Effector CD4-positive, alpha-beta T cell (primary cell): Measurements from ENCODE around the gene ACAA1.
"Not testable (repeated sequence)": the region's sequence is repeated elsewhere in the genome, so short reads cannot be mapped to it uniquely, and the experiment has no call there.

Experiments
- DNase-seq: peaks from one replicate; pipeline ENCODE4 v3.0.0-alpha.2; 2020
- total RNA-seq: gene quantifications from one replicate; lab custom pipeline; 2026; lab: John Stamatoyannopoulos, UW

The ACAA1 gene, protein sequence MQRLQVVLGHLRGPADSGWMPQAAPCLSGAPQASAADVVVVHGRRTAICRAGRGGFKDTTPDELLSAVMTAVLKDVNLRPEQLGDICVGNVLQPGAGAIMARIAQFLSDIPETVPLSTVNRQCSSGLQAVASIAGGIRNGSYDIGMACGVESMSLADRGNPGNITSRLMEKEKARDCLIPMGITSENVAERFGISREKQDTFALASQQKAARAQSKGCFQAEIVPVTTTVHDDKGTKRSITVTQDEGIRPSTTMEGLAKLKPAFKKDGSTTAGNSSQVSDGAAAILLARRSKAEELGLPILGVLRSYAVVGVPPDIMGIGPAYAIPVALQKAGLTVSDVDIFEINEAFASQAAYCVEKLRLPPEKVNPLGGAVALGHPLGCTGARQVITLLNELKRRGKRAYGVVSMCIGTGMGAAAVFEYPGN
- total RNA-seq: 43.9 reads per million, percentile 65 among the genes with 10 or more reads in this experiment

DNA sequence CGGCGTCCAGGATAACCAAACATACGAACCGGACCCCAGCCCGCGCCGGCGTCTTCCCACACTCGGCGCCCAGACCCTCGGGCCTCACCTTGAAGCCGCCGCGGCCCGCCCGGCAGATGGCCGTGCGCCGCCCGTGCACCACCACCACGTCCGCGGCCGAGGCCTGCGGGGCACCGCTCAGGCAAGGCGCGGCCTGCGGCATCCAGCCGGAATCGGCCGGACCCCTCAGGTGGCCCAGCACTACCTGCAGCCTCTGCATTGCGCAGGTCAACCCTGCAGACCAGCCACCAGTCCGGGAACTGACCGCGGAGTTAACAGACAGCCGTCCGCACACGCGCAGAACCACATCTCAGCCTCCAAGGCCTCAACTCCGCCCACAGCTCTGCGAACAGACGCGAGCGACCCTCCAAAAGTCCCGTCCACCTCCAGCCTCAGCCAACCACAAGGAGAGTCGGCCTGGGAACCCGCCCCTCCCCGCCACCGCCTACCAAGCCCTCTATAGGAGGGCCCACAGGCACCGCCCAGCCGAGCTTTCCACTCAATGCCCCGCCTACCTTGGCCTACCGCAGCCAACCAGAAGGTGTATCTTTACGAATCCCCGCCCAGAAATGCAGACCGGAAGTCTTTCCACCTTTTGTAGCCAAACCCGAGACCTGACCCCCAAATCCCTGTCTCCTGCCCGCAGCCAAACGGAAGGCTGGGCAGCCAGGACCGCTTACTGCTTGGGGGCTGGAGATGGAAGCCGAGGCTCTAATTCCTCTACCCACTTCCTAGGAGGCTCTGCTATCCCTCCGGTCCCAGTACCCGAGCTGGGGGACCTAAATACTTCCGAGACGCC lies at the start of gene ACAA1:
Gene ACAA1, minus strand, starts transcription at position 351 of the 838 bp plus-strand sequence. Its CDS starts 92 bp downstream, at position 259.
- peak; percentile 95 for DNase-seq

DNA sequence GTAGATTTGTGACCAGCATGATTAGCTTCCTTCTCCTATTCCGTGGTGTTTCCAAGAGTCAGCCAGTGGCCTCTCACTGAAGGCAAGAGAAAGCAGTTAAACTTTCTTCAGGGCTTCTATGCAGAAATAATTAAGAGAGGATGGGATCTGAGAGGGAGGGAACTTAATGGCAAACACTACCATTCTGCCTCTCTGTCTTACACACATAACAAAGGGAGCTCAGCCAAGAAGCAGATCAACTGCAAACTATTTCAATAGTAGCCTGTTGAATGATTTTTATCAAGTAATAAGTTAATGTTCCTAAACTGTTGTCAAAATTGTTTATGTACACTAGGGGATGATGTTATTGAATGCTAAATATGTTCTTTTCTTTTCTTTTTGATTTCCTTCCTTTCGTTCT lies 40.3 kb upstream of the ACAA1 start:
- DNase-seq: no peak

DNA sequence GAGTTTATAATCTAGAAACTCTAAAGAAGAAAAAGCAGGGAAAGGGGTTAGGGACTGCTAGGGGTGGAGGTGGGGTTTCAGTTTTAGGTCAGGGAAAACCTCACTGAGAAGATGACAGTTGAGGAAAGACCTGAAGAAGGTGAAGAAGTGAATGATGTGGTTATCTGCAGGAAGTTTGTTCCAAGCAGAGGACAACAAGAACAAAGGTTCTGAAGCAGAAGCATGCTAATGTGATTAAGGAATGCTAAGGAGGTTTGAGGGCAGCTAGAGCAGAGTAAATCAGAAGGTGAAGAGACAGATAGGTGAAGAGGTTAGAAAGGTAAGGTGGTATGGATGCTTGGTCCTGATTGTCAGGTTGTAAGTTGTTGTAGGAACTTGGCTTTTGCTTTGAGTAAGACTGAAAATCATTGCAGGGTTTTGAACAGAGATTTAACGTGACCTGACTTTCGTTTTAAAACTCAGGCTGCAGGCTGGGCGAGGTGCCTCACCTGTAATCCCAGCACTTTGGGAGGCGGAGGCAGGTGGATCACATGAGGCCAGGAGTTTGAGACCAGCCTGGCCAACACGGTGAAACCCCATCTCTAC lies 37.0 kb upstream of the ACAA1 start:
- DNase-seq: no peak

DNA sequence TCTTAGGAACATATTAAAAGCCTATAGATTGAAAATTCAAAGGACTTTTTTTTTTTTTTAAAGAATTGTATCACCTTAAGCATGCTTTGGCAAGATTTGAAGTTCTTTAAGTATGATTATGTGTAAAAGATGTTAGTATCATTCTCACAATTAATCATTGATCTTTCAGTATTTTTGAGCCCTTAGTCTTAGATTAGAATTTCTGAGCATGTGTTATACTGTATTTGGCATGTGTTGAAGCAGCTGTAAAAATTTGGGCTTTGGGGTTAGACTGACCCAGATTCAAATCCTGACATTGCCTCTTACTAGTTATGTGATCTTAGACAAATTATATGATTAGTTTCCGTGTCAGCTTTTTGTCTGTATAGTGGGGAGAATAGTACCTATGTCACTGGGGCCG lies 34.7 kb upstream of the ACAA1 start:
- DNase-seq: no peak

DNA sequence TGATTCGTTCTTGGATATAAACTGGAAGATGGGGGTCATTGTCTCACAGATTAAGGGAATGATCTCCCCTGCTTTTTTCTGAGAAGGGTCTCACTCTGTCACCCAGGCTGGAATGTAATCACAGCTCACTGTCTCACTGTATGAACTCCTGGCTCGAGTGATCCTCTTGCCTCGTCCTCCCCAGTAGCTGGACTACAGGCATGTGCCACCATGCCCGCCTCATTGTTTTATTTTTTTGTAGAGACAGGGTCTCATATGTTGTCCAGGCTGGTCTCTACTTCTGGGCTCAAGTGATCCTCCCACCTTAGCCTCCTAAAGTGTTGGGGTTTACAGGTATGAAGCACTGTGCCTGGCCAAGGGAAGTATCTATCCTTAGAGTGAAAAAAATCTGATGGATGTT lies 33.8 kb upstream of the ACAA1 start:
- DNase-seq: no peak

DNA sequence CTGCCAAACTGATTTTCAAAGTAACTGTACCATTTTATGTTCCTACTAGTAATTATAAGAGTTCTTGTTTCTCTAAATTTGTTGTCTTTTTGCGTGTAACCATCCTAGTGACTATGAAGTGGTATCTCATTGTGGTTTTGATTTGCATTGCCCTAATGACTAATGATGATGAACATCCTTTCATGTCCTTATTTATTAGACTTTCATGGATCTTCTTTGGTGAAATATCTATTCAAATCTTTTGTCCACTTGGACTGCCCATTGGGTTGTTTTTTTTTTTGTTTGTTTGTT lies 32.0 kb upstream of the ACAA1 start:
- no peak for DNase-seq

DNA sequence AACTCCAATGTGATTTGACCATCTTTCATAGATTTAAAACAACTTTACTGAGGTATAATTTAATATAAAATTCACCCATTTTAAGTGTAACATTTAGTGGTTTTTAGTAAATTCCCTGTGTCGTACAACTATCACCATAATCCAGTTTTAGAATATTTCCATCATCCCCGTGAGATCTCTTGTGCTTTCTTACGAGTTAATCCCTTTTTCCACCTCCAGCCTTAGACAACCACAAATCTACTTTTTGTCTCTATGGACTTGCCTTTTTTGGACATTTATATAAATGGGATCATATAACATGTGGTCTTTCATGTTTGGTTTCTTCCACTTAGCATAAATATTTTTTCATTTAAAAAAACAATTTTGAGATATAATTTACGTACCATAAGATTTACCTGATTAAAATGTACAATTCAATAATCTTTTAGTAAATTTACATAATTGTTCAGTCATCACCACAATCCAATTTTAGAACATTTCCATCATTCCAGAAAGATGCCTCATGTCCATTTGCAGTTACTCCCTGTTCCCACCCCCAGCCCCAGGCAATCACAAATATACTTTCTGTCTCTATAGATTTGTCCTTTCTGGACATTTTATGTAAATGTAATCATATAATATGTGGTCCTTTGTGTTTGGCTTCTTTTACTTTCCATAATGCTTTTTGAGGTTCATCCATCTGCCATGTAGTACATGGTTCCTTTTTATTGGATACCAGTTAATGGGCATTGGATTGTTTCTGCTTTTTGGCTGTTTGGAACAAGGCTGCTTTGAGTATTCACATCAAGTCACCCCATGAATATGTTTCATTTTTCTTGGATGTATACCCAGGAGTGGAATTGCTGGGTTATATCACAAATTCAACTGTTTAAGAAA lies 31.5 kb upstream of the ACAA1 start:
- no peak for DNase-seq

DNA sequence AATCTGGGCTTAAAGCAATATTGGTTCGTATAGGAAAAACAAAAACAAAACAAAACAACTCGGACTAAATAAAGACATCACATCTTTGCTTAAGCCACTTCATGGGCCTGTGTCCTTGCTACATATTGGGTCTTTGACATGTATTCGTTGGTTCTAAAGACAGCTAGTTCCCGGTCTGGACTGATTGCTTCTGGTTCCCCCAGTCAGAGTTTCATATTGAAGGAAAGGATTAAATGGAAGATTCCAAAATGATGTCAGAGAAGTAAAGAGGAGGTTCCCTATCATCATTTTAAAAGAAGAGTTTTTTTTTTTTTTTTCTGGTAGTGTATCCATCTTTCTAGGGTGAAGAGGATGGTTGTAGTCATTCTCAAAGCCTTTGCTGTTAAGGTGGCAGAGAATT lies 30.7 kb upstream of the ACAA1 start:
- DNase-seq: no peak

DNA sequence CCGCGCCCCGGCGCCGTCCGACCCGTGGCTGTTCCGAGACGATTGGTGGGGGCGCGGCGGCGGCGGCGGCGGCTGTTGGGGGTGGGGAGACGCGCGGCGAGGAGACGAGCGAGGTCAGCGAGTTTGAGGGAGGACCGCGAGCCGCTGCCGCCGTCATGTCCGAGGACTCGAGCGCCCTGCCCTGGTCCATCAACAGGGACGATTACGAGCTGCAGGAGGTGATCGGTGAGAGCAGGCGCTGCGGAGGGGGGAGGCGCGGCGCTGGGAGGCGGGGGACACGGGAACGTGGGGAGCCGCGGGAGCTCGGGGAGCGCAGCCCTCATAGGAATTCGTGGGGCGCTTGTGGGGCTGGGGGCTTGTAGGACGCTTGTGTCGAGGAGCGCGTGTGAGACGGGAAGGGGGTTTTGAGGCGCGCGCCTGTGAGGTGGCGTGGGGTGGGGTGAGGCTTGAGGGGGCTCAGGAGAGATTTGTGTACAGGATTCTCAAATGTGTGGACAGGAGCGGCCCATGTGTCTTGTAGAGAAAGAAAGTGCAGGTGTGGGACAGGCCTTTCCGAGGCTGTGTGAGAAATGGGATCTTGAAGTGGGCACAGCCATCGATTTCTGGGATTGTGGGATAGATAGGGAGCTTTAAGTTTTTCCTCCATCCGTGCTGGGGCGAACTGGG lies 28.9 kb upstream of the ACAA1 start:
- no peak for DNase-seq

DNA sequence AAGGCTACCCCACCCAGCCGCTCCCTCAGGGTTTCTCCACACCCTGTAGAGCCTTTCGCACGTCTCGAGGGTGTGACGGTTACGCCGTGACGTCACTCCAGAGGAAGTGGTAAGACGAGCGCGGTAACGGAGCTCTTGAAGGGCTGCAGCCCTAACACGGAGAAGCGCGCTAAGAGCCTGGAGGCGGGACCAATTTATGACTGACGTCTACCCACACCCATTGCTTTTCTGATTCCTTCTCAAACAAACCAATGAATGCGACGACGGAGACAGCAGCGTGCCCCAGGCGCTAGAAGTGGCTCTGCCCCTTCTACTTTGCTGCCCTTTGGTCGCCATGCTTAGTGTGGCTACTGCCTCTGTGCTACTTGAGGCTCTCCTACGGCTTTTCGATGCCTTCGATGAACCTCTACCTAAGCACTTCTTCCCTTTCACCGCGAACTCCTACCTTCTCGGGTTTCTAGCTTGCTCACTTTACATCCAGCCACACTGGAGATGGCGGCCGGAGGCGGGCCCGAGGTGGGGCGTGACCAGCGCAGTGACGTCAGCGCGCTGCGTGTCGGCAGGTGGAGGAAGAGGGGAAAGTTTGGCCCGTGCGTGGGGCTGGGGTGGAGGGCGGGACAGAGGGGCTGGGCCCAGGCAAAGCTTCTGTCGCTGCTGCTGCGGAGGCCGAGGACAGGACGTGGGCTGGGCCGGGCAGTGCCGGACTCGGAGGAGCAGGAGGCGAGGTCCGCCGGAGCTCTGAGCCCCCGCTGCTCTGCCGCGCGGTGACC lies 28.2 kb upstream of the ACAA1 start, which contains the start of gene OXSR1:
Gene OXSR1, plus strand, starts transcription at position 586 of the 770 bp plus-strand sequence. CDS start 340 bp downstream, outside the sequence.
- DNase-seq: peak; percentile 96

DNA sequence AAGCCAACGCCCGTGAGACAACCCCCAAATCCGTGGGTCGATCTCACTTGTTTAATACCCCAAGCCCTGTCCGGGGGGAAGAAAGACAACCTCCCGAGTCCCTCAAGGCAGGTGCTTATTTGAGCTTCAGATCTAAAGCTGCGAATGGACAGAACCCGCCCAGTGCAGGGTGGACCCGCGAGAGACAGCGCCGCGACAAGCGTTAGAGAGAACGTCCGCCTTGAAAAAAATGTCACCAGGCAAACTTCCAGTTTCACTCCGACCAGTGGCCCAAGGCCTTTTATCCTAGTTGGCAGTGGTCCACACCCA lies 27.7 kb upstream of the ACAA1 start:
- DNase-seq: no peak

DNA sequence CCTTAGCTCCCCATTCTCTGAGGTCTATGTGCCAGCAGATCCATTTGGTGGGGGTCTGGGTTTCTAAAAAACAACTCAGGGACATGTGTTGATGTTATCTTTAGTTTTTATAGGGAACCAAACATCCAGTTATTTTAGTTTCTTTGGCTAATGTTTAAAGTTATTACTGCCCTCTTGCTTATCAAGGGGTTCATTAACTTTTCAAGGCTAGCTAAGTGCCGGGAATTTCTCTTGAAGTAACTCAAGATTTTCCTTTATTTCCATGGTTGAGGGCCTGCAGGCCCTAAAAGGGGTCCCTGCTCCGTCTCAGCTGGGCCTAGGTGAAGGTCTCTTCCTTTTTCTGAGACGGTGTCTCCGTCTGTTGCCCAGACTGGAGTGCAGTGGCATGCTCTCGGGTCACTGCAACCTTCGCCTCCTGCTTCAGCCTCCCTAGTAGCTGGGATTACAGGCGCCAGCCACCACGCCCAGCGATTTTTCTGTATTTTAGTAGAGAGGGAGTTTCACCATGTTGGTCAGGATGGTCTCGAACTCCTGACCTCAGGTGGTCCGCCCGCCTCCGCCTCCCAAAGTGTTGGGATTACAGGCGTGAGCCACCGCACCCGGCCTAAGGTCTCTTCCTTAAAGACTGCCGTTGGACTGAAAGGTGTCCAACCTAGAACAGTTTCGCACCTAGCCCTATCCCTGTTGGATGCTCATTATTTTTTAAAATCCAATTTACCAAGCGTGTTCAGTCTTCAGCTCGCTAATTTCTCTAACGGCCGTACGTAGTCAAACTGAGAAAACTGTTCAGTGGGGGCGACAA lies 27.1 kb upstream of the ACAA1 start:
- no peak for DNase-seq

DNA sequence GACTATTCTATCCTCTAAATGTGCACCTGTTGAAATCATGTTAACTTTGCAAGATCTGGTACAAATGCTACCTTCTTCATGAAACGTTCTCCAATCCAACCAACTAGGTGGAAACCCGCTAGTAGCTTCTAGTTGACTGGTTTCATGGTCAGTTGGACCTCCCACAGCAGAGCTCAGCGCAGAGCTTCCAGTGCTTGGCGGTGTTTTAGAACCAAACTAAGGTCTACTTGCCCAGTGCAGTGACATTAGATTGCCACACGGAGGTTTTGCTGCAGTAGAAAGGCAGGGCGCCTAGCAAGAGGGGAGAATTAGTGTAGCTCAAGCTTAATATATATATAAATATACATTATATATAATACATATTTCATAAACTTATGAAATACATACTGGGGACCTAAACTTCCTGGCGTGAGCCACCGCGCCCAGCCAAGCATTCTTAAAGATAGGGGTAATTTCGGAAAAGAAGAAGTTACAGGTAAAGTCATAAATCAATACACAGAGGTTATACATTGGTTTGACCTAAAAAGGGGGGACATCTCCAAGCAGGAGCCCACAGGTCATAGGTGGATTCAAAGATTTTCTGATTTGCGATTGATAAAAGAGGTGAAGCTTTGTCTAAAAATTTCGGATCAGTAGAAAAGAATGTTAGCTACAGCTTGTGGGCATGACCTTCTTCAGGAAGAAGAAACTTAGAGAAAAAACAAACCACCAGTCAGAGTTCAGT lies 26.4 kb upstream of the ACAA1 start:
- no peak for DNase-seq

DNA sequence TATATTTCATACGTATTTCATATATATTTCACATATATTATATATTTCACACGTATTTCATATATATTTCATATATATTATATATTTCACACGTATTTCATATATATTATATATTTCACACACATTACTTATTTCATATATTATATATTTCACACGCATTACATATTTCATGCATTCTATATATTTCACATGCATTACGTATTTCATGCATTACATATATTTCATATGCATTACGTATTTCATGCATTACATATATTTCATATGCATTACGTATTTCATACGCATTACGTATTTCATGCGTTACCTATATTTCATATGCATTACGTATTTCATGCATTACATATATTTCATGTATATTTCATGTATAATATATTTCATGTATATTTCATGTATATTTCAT lies 23.8 kb upstream of the ACAA1 start:
- not testable (repeated sequence) for DNase-seq

DNA sequence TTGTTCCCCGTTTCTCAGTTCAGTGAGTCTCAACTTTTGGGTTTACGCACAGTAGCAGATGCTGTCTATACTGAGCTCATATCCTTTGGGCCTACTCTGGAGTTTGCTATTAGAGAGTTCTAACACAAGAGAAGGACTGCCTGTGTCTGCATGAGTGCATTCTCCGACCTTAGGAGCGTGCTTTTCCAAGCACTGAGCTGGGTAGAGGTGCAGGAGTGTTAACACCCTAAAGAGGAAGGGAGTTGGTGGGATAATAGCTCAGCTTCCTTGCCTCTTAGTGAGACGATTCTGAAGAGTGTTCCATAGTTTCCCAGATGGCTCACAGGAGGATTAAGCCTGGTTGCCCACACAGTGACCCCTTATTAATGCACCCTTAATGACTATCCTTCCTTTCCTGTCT lies 21.5 kb upstream of the ACAA1 start:
- DNase-seq: no peak

DNA sequence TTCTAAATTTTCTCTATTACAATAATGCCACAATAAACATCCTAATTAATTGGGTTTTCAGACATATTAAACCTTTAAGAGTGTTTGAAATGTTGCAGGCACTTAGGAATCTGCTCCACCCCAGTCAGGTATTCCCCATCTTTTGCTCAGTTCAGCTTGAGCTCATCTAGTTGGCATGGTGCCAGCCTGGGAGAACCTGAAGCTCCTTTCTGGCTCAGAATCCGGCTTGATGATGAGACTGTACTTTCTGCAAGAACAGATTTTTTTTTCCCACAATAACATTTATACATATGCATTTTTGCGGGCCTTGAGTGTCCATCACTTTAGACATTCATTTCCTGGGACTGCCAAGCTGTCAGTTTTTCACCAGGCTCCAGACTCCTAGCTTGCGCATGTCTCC lies 20.7 kb upstream of the ACAA1 start:
- DNase-seq: no peak

DNA sequence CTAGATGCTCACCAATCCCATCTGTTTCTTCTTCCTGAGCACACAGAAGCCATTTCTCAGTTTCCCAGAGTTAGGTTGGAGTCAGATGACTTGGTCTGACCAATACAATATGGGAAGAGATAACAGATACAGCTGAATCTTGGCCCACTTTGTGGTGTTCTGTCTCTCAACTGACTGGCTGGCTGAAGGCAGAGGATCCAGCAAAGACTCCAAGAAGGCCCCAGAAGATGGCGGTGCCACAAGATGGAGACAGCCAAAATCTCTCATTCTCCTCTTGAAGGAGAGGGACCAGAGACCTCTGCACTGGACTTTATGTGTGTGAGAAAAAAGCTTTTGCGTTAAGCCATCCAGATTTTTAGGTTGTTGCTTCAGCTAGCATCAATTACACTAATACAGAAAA lies 20.2 kb upstream of the ACAA1 start:
- DNase-seq: no peak

DNA sequence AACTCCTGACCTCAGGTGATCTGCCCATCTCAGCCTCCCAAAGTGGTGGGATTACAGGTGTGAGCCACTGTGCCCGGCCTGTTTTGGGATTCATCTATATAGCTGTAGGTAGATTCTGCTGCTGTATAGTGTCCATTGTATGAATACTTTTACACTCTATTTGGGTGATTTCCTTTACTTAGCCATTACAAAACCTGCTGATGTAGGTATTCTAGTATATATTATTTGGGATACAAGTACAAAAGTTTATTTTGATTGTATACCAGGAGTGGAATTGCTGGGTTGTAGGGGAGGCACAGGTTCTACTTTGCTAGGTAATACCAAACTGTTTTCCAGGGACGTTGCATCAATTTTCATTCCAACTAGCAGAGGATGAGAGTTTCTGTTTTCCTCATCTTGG lies 18.9 kb upstream of the ACAA1 start:
- DNase-seq: no peak

DNA sequence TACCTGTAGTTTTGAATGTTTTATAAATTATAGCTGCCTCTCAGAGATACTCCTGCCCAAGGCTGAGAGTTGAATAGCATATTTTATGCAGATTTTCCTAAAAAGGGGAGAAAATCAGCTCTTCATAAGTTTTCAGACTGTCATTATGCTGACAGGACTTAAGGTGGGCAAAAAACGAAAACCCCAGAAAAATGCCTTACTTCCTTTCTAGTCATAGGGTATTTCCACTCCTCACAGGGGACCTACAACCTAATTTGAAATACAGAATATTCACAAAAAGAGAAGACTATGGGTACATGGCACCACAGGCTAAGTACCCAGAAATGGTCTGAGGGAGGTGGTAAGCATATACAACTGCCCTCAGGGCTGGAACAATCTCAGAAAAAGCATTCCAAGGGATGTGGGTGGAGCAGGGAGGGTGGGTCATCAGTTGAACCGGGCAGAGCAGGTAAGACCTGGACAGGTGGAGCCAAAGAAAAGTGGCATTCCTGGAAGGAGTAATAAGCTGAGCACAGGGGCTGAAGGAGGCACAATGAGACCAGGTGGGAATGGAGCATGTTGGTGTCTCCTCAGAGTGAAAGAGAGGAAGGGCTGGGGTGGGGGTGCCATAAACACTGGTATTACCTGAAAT lies 17.8 kb upstream of the ACAA1 start:
- DNase-seq: no peak
